SK-N-SH (cell line): ENCODE measurements around the gene POLA2. TPM values are rescaled to one million over a fixed set of nuclear protein-coding genes. Genes with fewer than 3 reads are reported as not detected.
A peak's percentile ranks its signal among the peaks of the same experiment; 100 is the strongest.

Source experiments
- CTCF ChIA-PET: fragments of 300-600, 350-600 bp; formaldehyde crosslinking; extraction: SDS; loops from one replicate; lab custom pipeline; 2021; lab: Yijun Ruan, JAX
- POLR2A ChIA-PET: fragments of 350-600 bp; sonication (Branson Sonifier 250); formaldehyde crosslinking; extraction: SDS; loops from one replicate; lab custom pipeline; 2020; ENCODE audit warnings: antibody characterized with exemption, inconsistent platforms; lab: Yijun Ruan, JAX
- DNase-seq: peaks from one replicate; pipeline ENCODE4 v3.0.0; 2012
- H2AFZ ChIP-seq: fragments of 200-600 bp; sonication (generic); 2 replicates; pipeline ENCODE4 v1.8.1; 2016; ENCODE audit warnings: antibody characterized with exemption, mild to moderate bottlenecking, low read depth
- H3F3A ChIP-seq: fragments of 200-600 bp; sonication (generic); replicated peaks from 2 replicates; pipeline ENCODE3; 2016; ENCODE audit warnings: antibody characterized with exemption, mild to moderate bottlenecking; ENCODE audit not compliant: insufficient read depth
- H3K27ac ChIP-seq, 2 experiments: fragments of 200-500 bp in 1 of 2; fragments of 200-600 bp in 1 of 2; sonication (Bioruptor generic) in 1 of 2; sonication (generic), shearing (Covaris generic) in 1 of 2; 2 replicates each; pipeline versions ENCODE4 v1.5.1 to v1.6.1; 2014 to 2016; ENCODE audit warnings: low read depth in 2 of 2, inconsistent platforms in 1 of 2, low read length in 1 of 2, mild to moderate bottlenecking in 1 of 2, mixed read lengths in 1 of 2
- H3K27me3 ChIP-seq: fragments of 200-600 bp; sonication (generic), shearing (Covaris generic); 2 replicates; pipeline ENCODE4 v1.6.1; 2016; ENCODE audit warnings: mixed run types; ENCODE audit not compliant: insufficient read depth
- H3K36me3 ChIP-seq, 2 experiments: fragments of 200-500 bp in 1 of 2; fragments of 200-600 bp in 1 of 2; sonication (Bioruptor generic) in 1 of 2; sonication (generic) in 1 of 2; replicated peaks in 1 of 2; 2 replicates each; pipeline versions ENCODE3 to v1.5.1; 2014 to 2016; ENCODE audit warnings: low read length in 1 of 2, mild to moderate bottlenecking in 1 of 2; ENCODE audit not compliant: insufficient read depth in 2 of 2, control insufficient read depth in 1 of 2
- H3K4me1 ChIP-seq, 2 experiments: fragments of 200-500 bp in 1 of 2; fragments of 200-600 bp in 1 of 2; sonication (Bioruptor generic) in 1 of 2; sonication (generic), shearing (Covaris generic) in 1 of 2; 2 replicates each; pipeline versions ENCODE4 v1.5.1 to v1.6.1; 2014 to 2016; ENCODE audit warnings: low read depth in 1 of 2, low read length in 1 of 2, mixed run types in 1 of 2; ENCODE audit not compliant: insufficient read depth in 2 of 2, control insufficient read depth in 1 of 2
- H3K4me2 ChIP-seq: fragments of 200-600 bp; sonication (generic), shearing (Covaris generic); 2 replicates; pipeline ENCODE4 v1.6.1; 2017; ENCODE audit warnings: mixed run types
- H3K4me3 ChIP-seq, 2 experiments: fragments of 200-500 bp in 1 of 2; fragments of 200-600 bp in 1 of 2; sonication (Bioruptor generic) in 1 of 2; sonication (generic), shearing (Covaris generic) in 1 of 2; 2 replicates each; pipeline versions ENCODE4 v1.5.1 to v1.8.1; 2014 to 2016; ENCODE audit warnings: low read depth in 2 of 2, inconsistent platforms in 1 of 2, low read length in 1 of 2, mild to moderate bottlenecking in 1 of 2, mixed read lengths in 1 of 2, moderate library complexity in 1 of 2
- H3K79me2 ChIP-seq: fragments of 200-600 bp; sonication (generic); 2 replicates; pipeline ENCODE4 v1.8.1; 2017; ENCODE audit warnings: mild to moderate bottlenecking; ENCODE audit not compliant: insufficient read depth
- H3K9ac ChIP-seq: fragments of 200-600 bp; sonication (generic); 2 replicates; pipeline ENCODE4 v1.6.1; 2017; ENCODE audit warnings: mixed run types
- H3K9me2 ChIP-seq: fragments of 200-600 bp; sonication (generic); 2 replicates; pipeline ENCODE4 v1.6.1; 2017; ENCODE audit warnings: mixed run types
- H3K9me3 ChIP-seq: fragments of 200-600 bp; sonication (generic); 2 replicates; pipeline ENCODE4 v1.6.1; 2017; ENCODE audit warnings: mixed run types, mild to moderate bottlenecking, moderate library complexity
- H4K20me1 ChIP-seq: fragments of 200-600 bp; sonication (generic); 2 replicates; pipeline ENCODE4 v1.6.1; 2017; ENCODE audit warnings: mild to moderate bottlenecking, mixed run types; ENCODE audit not compliant: insufficient read depth
- EP300 ChIP-seq, 2 experiments: IDR thresholded peaks; 2 replicates each; pipeline versions ENCODE4 v1.4.0 to v1.6.1; 2012; ENCODE audit warnings: borderline replicate concordance in 1 of 2, low read depth in 1 of 2, low read length in 1 of 2
- EZH2phosphoT487 ChIP-seq: fragments of 200-600 bp; sonication (generic); IDR thresholded peaks from 2 replicates; pipeline ENCODE4 v1.6.1; 2017; ENCODE audit warnings: low read depth, mixed run types, mild to moderate bottlenecking, antibody characterized with exemption, moderate library complexity, borderline replicate concordance
- FOSL2 ChIP-seq: IDR thresholded peaks from 2 replicates; pipeline ENCODE4 v1.4.0; 2012; ENCODE audit warnings: low read depth, mild to moderate bottlenecking, moderate library complexity, borderline replicate concordance
- GABPA ChIP-seq: IDR thresholded peaks from 2 replicates; pipeline ENCODE4 v1.4.0; 2012; ENCODE audit warnings: low read depth, mild to moderate bottlenecking
- GATA2 ChIP-seq: sonication (generic); formaldehyde crosslinking; IDR thresholded peaks from 2 replicates; pipeline ENCODE4 v1.5.0; 2020; ENCODE audit warnings: mild to moderate bottlenecking, missing genetic modification reagents
- JUND ChIP-seq: IDR thresholded peaks from 2 replicates; pipeline ENCODE4 v1.4.0; 2012
- RAD21 ChIP-seq: IDR thresholded peaks from 2 replicates; pipeline ENCODE4 v1.6.1; 2012; ENCODE audit warnings: mild to moderate bottlenecking, low read length
- SIN3A ChIP-seq: IDR thresholded peaks from 2 replicates; pipeline ENCODE4 v1.6.1; 2012; ENCODE audit warnings: low read depth, mild to moderate bottlenecking, low read length, moderate library complexity, borderline replicate concordance
- TAF1 ChIP-seq: IDR thresholded peaks from 2 replicates; pipeline ENCODE4 v1.6.1; 2012; ENCODE audit warnings: low read depth, mild to moderate bottlenecking, low read length, moderate library complexity, borderline replicate concordance
- WGBS: methylation state at CpG from one replicate; pipeline ENCODE4 v1.1.6; 2017; ENCODE audit warnings: low lambda C conversion rate; 5-methylcytosine and 5-hydroxymethylcytosine counted together
- polyA plus RNA-seq, 3 experiments: library from polyadenylated mRNA; depleted of rRNA; stranded (reverse); fragments of >200 nt; gene quantifications; 2 replicates each; pipeline ENCODE4 v1.2.3, GENCODE V29; 2012
- TF ChIP-seq, protein P1 (sequence below): IDR thresholded peaks from 2 replicates; pipeline ENCODE4 v1.6.1; 2012; ENCODE audit warnings: mild to moderate bottlenecking, low read depth, low read length, moderate library complexity
- TF ChIP-seq, protein P2 (sequence below): fragments of 200-600 bp; sonication (generic); IDR thresholded peaks from 2 replicates; pipeline ENCODE4 v1.6.1; 2017; ENCODE audit warnings: antibody characterized with exemption, mild to moderate bottlenecking, moderate library complexity

The POLA2 gene
- polyA plus RNA-seq, 1 of the 3 experiments (the other 2 are of a cell fraction) = 18.4 TPM

DNA sequence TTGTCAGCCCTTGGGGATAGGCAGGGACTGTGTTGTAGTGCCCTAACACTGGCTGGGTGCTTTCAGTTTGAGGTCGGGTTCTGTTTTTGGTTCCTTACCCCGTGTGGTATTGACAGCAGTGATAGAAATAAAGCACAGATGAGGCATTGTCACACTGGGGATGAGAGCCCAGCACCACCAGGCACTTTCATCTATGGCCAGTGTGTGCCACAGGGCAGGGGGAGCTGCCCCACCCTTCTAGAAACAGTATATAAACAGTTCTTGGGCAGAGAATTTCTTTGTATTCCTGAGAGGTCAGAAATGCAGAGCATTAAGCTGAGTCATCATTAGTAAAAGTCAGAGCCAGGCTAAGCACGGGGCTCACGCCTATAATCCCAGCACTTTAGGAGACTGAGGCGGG, 29.9 kb downstream of the POLA2 start:
- ChIA-PET CTCF (interaction anchor here (1.5 to 37.6 kb wide), 2 partner anchors 11 to 30 kb away, joined by 3 to 1118 read pairs; partner anchors contain the start of genes CDC42EP2 and DPF2), POLR2A (interaction anchor here (2.5 kb wide), 1 partner anchor 24 kb away, joined by 6 read pairs; the partner anchor contains the start of gene CDC42EP2)
- peaks cover 4% of the 10 kb centered on the region for H3F3A ChIP-seq
- no peaks in the 10 kb centered on the region; the same call in 1 of the 2 replicates for H3K79me2 ChIP-seq
- H3K4me1 ChIP-seq = peaks cover 14 to 38% of the 10 kb centered on the region in 2 experiments; a peak in 3 of 4 replicates
- H4K20me1 ChIP-seq = no peaks in the 10 kb centered on the region
- WGBS = 68% methylated on average over 5 of the region's 5 CpGs
- H3K9me2 ChIP-seq = no peaks in the 10 kb centered on the region
- DNase-seq = no peak
- H3K27me3 ChIP-seq = no peaks in the 10 kb centered on the region
- TF ChIP-seq TAF1 (no peak), FOSL2 (peak; percentile 5; the same call in 1 of the 2 replicates)
- TF ChIP-seq, all 33 proteins: peak for 1
- H3K9ac ChIP-seq = no peak overlapping the region
- H3K9me3 ChIP-seq = no peaks in the 10 kb centered on the region
- no peak overlapping the region for H3K4me3 ChIP-seq
- peak overlapping the region; percentile 20; the same call in 1 of the 2 replicates for H3K4me2 ChIP-seq
- 0 out of 2 replicates have a peak overlapping the region, but pooled peaks have one; percentile 42 for H2AFZ ChIP-seq
- H3K27ac ChIP-seq = no peak overlapping the region
- peaks cover 27 to 41% of the 10 kb centered on the region in 2 experiments for H3K36me3 ChIP-seq

DNA sequence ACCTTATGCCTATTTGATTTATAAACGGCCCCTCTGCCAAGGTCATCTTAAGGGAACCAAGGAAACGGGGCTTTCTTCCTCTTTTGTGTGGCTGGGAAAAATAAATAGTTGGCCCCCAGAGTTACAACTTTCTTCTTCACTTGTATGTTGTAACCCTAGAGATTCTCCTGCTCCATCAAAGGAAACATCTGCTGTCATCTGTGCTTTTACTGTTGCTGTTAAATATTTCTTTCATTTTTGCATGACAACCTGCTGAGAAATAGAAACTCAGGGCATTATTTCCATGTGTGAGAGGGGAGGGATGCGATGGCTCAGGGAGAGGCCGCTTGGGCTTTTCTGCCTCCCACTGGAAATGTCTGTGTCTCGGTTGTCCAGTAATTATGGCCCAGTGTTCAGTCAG, 31.1 kb downstream of the POLA2 start:
- Histone ChIP-seq H3K27ac (no peak overlapping the region), H3K9ac (no peak overlapping the region)
- POLR2A ChIA-PET = interaction anchor here (2.5 kb wide), 1 partner anchor 22 kb away, joined by 6 read pairs; the partner anchor contains the start of gene CDC42EP2

DNA sequence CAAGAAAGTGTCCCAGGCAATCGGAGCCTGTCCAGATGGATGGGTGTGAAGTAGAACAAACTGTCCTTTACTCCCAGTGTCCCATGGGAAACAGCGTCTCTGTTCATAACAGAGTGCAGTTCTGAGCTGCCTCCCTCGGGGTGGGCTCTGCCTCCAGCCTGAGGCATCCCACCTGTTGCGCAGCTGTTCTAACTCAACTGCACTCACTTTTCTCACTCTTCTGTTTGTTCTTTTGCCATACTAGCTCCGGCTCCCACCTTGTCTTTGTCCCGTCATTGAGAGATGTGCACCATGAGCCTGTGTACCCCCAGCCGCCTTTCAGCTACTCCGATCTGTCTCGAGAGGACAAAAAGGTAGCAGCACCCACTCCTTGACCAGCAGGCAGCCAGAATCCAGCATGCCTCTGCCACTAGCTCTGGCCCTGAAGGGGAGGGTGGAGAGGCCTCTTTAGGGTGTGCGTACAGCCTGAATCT, 32.2 kb downstream of the POLA2 start:
- Histone ChIP-seq H3K9ac (no peak overlapping the region), H3K27me3 (no peaks in the 10 kb centered on the region), H3K27ac (peak overlapping the region in 1 of 2 experiments; percentile 4; a peak in 1 of 4 replicates), H3K9me2 (no peaks in the 10 kb centered on the region), H3K79me2 (no peaks in the 10 kb centered on the region; the same call in 1 of the 2 replicates), H4K20me1 (no peaks in the 10 kb centered on the region), H3K4me2 (no peak overlapping the region), H3K4me3 (no peak overlapping the region), H3K36me3 (peaks cover 26 to 36% of the 10 kb centered on the region in 2 experiments), H3F3A (peaks cover 4% of the 10 kb centered on the region), H2AFZ (no peak overlapping the region), H3K4me1 (peaks cover 14 to 49% of the 10 kb centered on the region in 2 experiments; a peak in 3 of 4 replicates), H3K9me3 (no peaks in the 10 kb centered on the region)
- ChIA-PET POLR2A (interaction anchor here (0.7 kb wide), 1 partner anchor 255 kb away, joined by 3 read pairs; no protein-coding TSS in a partner anchor), CTCF (interaction anchor here (3.7 to 37.6 kb wide), 2 partner anchors 19 to 28 kb away, joined by 18 to 1118 read pairs; partner anchors contain the start of genes CDC42EP2 and DPF2)
- no peak for DNase-seq
- 93% methylated on average over 10 of the region's 10 CpGs for WGBS
- TF ChIP-seq, protein P1, sequence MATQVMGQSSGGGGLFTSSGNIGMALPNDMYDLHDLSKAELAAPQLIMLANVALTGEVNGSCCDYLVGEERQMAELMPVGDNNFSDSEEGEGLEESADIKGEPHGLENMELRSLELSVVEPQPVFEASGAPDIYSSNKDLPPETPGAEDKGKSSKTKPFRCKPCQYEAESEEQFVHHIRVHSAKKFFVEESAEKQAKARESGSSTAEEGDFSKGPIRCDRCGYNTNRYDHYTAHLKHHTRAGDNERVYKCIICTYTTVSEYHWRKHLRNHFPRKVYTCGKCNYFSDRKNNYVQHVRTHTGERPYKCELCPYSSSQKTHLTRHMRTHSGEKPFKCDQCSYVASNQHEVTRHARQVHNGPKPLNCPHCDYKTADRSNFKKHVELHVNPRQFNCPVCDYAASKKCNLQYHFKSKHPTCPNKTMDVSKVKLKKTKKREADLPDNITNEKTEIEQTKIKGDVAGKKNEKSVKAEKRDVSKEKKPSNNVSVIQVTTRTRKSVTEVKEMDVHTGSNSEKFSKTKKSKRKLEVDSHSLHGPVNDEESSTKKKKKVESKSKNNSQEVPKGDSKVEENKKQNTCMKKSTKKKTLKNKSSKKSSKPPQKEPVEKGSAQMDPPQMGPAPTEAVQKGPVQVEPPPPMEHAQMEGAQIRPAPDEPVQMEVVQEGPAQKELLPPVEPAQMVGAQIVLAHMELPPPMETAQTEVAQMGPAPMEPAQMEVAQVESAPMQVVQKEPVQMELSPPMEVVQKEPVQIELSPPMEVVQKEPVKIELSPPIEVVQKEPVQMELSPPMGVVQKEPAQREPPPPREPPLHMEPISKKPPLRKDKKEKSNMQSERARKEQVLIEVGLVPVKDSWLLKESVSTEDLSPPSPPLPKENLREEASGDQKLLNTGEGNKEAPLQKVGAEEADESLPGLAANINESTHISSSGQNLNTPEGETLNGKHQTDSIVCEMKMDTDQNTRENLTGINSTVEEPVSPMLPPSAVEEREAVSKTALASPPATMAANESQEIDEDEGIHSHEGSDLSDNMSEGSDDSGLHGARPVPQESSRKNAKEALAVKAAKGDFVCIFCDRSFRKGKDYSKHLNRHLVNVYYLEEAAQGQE = no peak
- TF ChIP-seq RAD21 (no peak), GATA2 (no peak), GABPA (no peak), EP300 (IDR thresholded peaks at IDR 0.05; ENCODE audit: borderline replicate concordance in 1 of 2, low read depth in 1 of 2, low read length in 1 of 2) (no peak), SIN3A (no peak), EZH2phosphoT487 (no peak)

More for the DNA sequence above, 31.1 kb downstream of the POLA2 start:
- Histone ChIP-seq H3K4me1 (peaks cover 14 to 44% of the 10 kb centered on the region in 2 experiments; a peak in 3 of 4 replicates), H2AFZ (no peak overlapping the region), H3K27me3 (no peaks in the 10 kb centered on the region), H3K79me2 (no peaks in the 10 kb centered on the region; the same call in 1 of the 2 replicates), H3K4me3 (no peak overlapping the region), H3K9me3 (no peaks in the 10 kb centered on the region), H3K9me2 (no peaks in the 10 kb centered on the region), H3K4me2 (no peak overlapping the region), H3F3A (peaks cover 4% of the 10 kb centered on the region), H3K36me3 (peaks cover 27 to 36% of the 10 kb centered on the region in 2 experiments), H4K20me1 (no peaks in the 10 kb centered on the region)
- DNase-seq = no peak
- 96% methylated on average over 5 of the region's 5 CpGs for WGBS
- CTCF ChIA-PET = interaction anchor here (0.6 to 37.6 kb wide), 2 partner anchors 18 to 29 kb away, joined by 4 to 1118 read pairs; partner anchors contain the start of genes CDC42EP2 and DPF2
- TF ChIP-seq, protein P2, sequence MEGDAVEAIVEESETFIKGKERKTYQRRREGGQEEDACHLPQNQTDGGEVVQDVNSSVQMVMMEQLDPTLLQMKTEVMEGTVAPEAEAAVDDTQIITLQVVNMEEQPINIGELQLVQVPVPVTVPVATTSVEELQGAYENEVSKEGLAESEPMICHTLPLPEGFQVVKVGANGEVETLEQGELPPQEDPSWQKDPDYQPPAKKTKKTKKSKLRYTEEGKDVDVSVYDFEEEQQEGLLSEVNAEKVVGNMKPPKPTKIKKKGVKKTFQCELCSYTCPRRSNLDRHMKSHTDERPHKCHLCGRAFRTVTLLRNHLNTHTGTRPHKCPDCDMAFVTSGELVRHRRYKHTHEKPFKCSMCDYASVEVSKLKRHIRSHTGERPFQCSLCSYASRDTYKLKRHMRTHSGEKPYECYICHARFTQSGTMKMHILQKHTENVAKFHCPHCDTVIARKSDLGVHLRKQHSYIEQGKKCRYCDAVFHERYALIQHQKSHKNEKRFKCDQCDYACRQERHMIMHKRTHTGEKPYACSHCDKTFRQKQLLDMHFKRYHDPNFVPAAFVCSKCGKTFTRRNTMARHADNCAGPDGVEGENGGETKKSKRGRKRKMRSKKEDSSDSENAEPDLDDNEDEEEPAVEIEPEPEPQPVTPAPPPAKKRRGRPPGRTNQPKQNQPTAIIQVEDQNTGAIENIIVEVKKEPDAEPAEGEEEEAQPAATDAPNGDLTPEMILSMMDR = no peak
- no peak for TF ChIP-seq JUND
